ENCODE measurements around the gene SLC26A11. TPM values are rescaled to one million over a fixed set of nuclear protein-coding genes. Genes with fewer than 3 reads are reported as not detected.

The SLC26A11 gene
- total RNA-seq, 1 donor from 2014 or later = 16.1 TPM

- Mint-ChIP-seq H3K4me3 (ENCODE audit: unreplicated experiment) (peak overlapping the region; percentile 81), H3K4me1 (ENCODE audit: low read depth, unreplicated experiment) (peaks cover 35% of the 10 kb centered on the region), H3K9me3 (ENCODE audit: unreplicated experiment) (no peaks in the 10 kb centered on the region), H3K27me3 (ENCODE audit: low read depth, unreplicated experiment) (no peaks in the 10 kb centered on the region), H3K36me3 (ENCODE audit: low read depth, unreplicated experiment) (peaks cover 13% of the 10 kb centered on the region), H3K27ac (ENCODE audit: unreplicated experiment) (peak overlapping the region; percentile 69)
- peak overlapping the region; percentile 5 for H3K9ac ChIP-seq (ENCODE audit: low read length)
- no peaks in the 10 kb centered on the region for H3K27me3 ChIP-seq (ENCODE audit: insufficient read depth, low read length)
- peaks cover 9% of the 10 kb centered on the region for H3K4me1 ChIP-seq (ENCODE audit: insufficient read depth, low read length)
- H4K20me1 ChIP-seq (ENCODE audit: insufficient read depth, low read length) = peaks cover 26% of the 10 kb centered on the region
- DNase-seq (ENCODE audit: low read depth) = no peak
- H3K36me3 ChIP-seq (ENCODE audit: insufficient read depth, low read length) = no peaks in the 10 kb centered on the region
- H3K79me2 ChIP-seq (ENCODE audit: insufficient read depth, low read length) = peaks cover 6% of the 10 kb centered on the region
- no peaks in the 10 kb centered on the region for H3K9me3 ChIP-seq (ENCODE audit: insufficient read depth, low read depth, low read length)
- peak overlapping the region; percentile 63 for H3K4me2 ChIP-seq (ENCODE audit: low read length)
- no peak overlapping the region for H2AFZ ChIP-seq (ENCODE audit: low read depth, low read length)
- FAIRE-seq = no peak
- H3K27ac ChIP-seq (ENCODE audit: low read depth, low read length) = no peak overlapping the region
- no peak overlapping the region for H3K4me3 ChIP-seq (ENCODE audit: insufficient read depth, low read depth, low read length)
- TF ChIP-seq EZH2 (IDR thresholded peaks at IDR 0.05; ENCODE audit: insufficient read depth, low read length) (no peak), CTCF (IDR thresholded peaks at IDR 0.05; ENCODE audit: insufficient read depth, low read depth, low read length) (no peak)
Measured at GRCh38 chr17:80264205-80265075, 44.2 kb downstream of the SLC26A11 start.

GRCh38 chr17:80265205-80266068 is 45.2 kb downstream of the SLC26A11 start:
- Mint-ChIP-seq H3K27me3 (ENCODE audit: low read depth, unreplicated experiment) (no peaks in the 10 kb centered on the region), H3K9me3 (ENCODE audit: unreplicated experiment) (no peaks in the 10 kb centered on the region), H3K27ac (ENCODE audit: unreplicated experiment) (no peak overlapping the region), H3K36me3 (ENCODE audit: low read depth, unreplicated experiment) (peaks cover 16% of the 10 kb centered on the region), H3K4me1 (ENCODE audit: low read depth, unreplicated experiment) (peaks cover 32% of the 10 kb centered on the region), H3K4me3 (ENCODE audit: unreplicated experiment) (peak overlapping the region; percentile 81)
- peaks cover 26% of the 10 kb centered on the region for H4K20me1 ChIP-seq (ENCODE audit: insufficient read depth, low read length)
- FAIRE-seq (no peak), DNase-seq (ENCODE audit: low read depth) (peak; percentile 41)
- H3K27ac ChIP-seq (ENCODE audit: low read depth, low read length) = no peak overlapping the region
- H3K79me2 ChIP-seq (ENCODE audit: insufficient read depth, low read length) = peaks cover 6% of the 10 kb centered on the region
- no peak for TF ChIP-seq CTCF (IDR thresholded peaks at IDR 0.05; ENCODE audit: insufficient read depth, low read depth, low read length)
- TF ChIP-seq EZH2 (IDR thresholded peaks at IDR 0.05; ENCODE audit: insufficient read depth, low read length) = no peak
- no peak overlapping the region for H3K4me2 ChIP-seq (ENCODE audit: low read length)
- no peaks in the 10 kb centered on the region for H3K36me3 ChIP-seq (ENCODE audit: insufficient read depth, low read length)
- H3K27me3 ChIP-seq (ENCODE audit: insufficient read depth, low read length) = no peaks in the 10 kb centered on the region
- peaks cover 7% of the 10 kb centered on the region for H3K4me1 ChIP-seq (ENCODE audit: insufficient read depth, low read length)
- H3K9ac ChIP-seq (ENCODE audit: low read length) = no peak overlapping the region
- no peaks in the 10 kb centered on the region for H3K9me3 ChIP-seq (ENCODE audit: insufficient read depth, low read depth, low read length)
- H2AFZ ChIP-seq (ENCODE audit: low read depth, low read length) = no peak overlapping the region
- no peak overlapping the region for H3K4me3 ChIP-seq (ENCODE audit: insufficient read depth, low read depth, low read length)
